ENCODE measurements around the gene ELF3. TPM values are rescaled to one million over a fixed set of nuclear protein-coding genes. Genes with fewer than 3 reads are reported as not detected.
"Not testable (repeated sequence)": the region's sequence is repeated elsewhere in the genome, so short reads cannot be mapped to it uniquely, and the experiment has no call there.

The ELF3 gene
- total and polyA plus RNA-seq, 2 experiments from 2014 or later: 12.3 to 19.5 TPM

- no peak for TF ChIP-seq EZH2phosphoT487 (IDR thresholded peaks at IDR 0.05; ENCODE audit: unreplicated experiment)
These were observed 52.7 kb downstream of the ELF3 start (continued) for GRCh38 chr1:202063093-202063492.

GRCh38 chr1:202064889-202065312 is 54.5 kb downstream of the ELF3 start:
- H3K27me3 ChIP-seq (ENCODE audit: insufficient read depth); H3K27ac ChIP-seq (ENCODE audit: low read depth); H3K36me3 Mint-ChIP-seq (ENCODE audit: low read depth); ATAC-seq; H3K27me3 Mint-ChIP-seq (ENCODE audit: insufficient read depth, low read depth, poor library complexity); H3K4me3 ChIP-seq; H3K4me2 ChIP-seq; H3K4me3 Mint-ChIP-seq; H3K9me2 ChIP-seq (ENCODE audit: insufficient read depth); H3K9me3 Mint-ChIP-seq; H3K4me1 ChIP-seq (ENCODE audit: insufficient read depth); H4K20me1 ChIP-seq (replicated peaks; ENCODE audit: insufficient read depth); H3K4me1 Mint-ChIP-seq; H3K79me2 ChIP-seq (replicated peaks; ENCODE audit: insufficient read depth); H3K27ac Mint-ChIP-seq; DNase-seq (ENCODE audit: low spot score); H3F3A ChIP-seq (replicated peaks; ENCODE audit: low read depth); H3K36me3 ChIP-seq (ENCODE audit: insufficient read depth); H2AFZ ChIP-seq: not testable (repeated sequence)

Small RNA genes within 50 kb of the gene (microRNA-seq; reads per million reads assigned to microRNA genes)
- not detected for gene MIR6740

Small RNA genes within 50 kb of the gene (small RNA-seq; reads per million reads assigned to genes)
- gene AL691482.1 (ENCODE audit: low replicate concordance) (not detected), gene AL691482.2 (ENCODE audit: low replicate concordance) (not detected), gene MIR6740 (ENCODE audit: low replicate concordance) (0.15 reads per million), gene RF00156 (ENCODE audit: low replicate concordance) (not detected)

Other genes starting within 250 kb of the ELF3 start
- gene IPO9, start 181.4 kb upstream of the ELF3 start, total RNA-seq (2014; rRNA removed; shearing (Covaris generic)): 41.1 and 47.6 TPM in 2 replicates
- 70.8 and 87.4 TPM in 2 replicates for gene IPO9, start 181.4 kb upstream of the ELF3 start, polyA plus RNA-seq (2016; fragmentation: Nextera tagmentation; extraction: Ambion mirVana)
- 3.8 and 9.2 TPM in 2 replicates for gene SHISA4, start 121.7 kb upstream of the ELF3 start, total RNA-seq (2014; rRNA removed; shearing (Covaris generic))
- gene SHISA4, start 121.7 kb upstream of the ELF3 start, polyA plus RNA-seq (2016; fragmentation: Nextera tagmentation; extraction: Ambion mirVana): 5.4 and 8.0 TPM in 2 replicates
- gene LMOD1, start 64.0 kb upstream of the ELF3 start, total RNA-seq (2014; rRNA removed; shearing (Covaris generic)): 0.82 and 1.7 TPM in 2 replicates
- 0.74 and 1.0 TPM in 2 replicates for gene LMOD1, start 64.0 kb upstream of the ELF3 start, polyA plus RNA-seq (2016; fragmentation: Nextera tagmentation; extraction: Ambion mirVana)
- 38.5 and 45.9 TPM in 2 replicates for gene TIMM17A, start 55.1 kb upstream of the ELF3 start, total RNA-seq (2014; rRNA removed; shearing (Covaris generic))
- 53.4 and 60.0 TPM in 2 replicates for gene TIMM17A, start 55.1 kb upstream of the ELF3 start, polyA plus RNA-seq (2016; fragmentation: Nextera tagmentation; extraction: Ambion mirVana)
- gene RNPEP, start 27.9 kb upstream of the ELF3 start, total RNA-seq (2014; rRNA removed; shearing (Covaris generic)): 61.6 and 80.3 TPM in 2 replicates
- 32.1 and 35.0 TPM in 2 replicates for gene RNPEP, start 27.9 kb upstream of the ELF3 start, polyA plus RNA-seq (2016; fragmentation: Nextera tagmentation; extraction: Ambion mirVana)
- 0.21 TPM in 1 of 2 replicates, not detected in the other for gene GPR37L1, start 112.3 kb downstream of the ELF3 start, total RNA-seq (2014; rRNA removed; shearing (Covaris generic))
- 0.08 and 0.19 TPM in 2 replicates for gene GPR37L1, start 112.3 kb downstream of the ELF3 start, polyA plus RNA-seq (2016; fragmentation: Nextera tagmentation; extraction: Ambion mirVana)
- gene ARL8A, start 134.2 kb downstream of the ELF3 start, total RNA-seq (2014; rRNA removed; shearing (Covaris generic)): 29.7 and 30.3 TPM in 2 replicates
- gene ARL8A, start 134.2 kb downstream of the ELF3 start, polyA plus RNA-seq (2016; fragmentation: Nextera tagmentation; extraction: Ambion mirVana): 28.5 and 32.7 TPM in 2 replicates
- 0.12 TPM in 1 of 2 replicates, not detected in the other for gene PTPN7, start 150.0 kb downstream of the ELF3 start, total RNA-seq (2014; rRNA removed; shearing (Covaris generic))
- 0.33 TPM in 1 of 2 replicates, not detected in the other for gene PTPN7, start 150.0 kb downstream of the ELF3 start, polyA plus RNA-seq (2016; fragmentation: Nextera tagmentation; extraction: Ambion mirVana)
- 0.58 and 0.66 TPM in 2 replicates for gene LGR6, start 183.2 kb downstream of the ELF3 start, total RNA-seq (2014; rRNA removed; shearing (Covaris generic))
- 0.89 and 0.96 TPM in 2 replicates for gene LGR6, start 183.2 kb downstream of the ELF3 start, polyA plus RNA-seq (2016; fragmentation: Nextera tagmentation; extraction: Ambion mirVana)

Measured in GM23338 (cell line).